ENCODE data around the gene ARIH1. TPM values are rescaled to one million over a fixed set of nuclear protein-coding genes. Genes with fewer than 3 reads are reported as not detected.
"Not testable (repeated sequence)": the region's sequence is repeated elsewhere in the genome, so short reads cannot be mapped to it uniquely, and the experiment has no call there.

The ARIH1 gene, protein sequence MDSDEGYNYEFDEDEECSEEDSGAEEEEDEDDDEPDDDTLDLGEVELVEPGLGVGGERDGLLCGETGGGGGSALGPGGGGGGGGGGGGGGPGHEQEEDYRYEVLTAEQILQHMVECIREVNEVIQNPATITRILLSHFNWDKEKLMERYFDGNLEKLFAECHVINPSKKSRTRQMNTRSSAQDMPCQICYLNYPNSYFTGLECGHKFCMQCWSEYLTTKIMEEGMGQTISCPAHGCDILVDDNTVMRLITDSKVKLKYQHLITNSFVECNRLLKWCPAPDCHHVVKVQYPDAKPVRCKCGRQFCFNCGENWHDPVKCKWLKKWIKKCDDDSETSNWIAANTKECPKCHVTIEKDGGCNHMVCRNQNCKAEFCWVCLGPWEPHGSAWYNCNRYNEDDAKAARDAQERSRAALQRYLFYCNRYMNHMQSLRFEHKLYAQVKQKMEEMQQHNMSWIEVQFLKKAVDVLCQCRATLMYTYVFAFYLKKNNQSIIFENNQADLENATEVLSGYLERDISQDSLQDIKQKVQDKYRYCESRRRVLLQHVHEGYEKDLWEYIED
- total RNA-seq, result 184 TPM
- long read RNA-seq, full-length matches to known transcripts, result 26 of 33 reads
- long read RNA-seq, partial matches to known transcripts, result 2 of 33 reads
- long read RNA-seq, other reads (novel, unspliced or antisense), result 5 of 33 reads

DNA sequence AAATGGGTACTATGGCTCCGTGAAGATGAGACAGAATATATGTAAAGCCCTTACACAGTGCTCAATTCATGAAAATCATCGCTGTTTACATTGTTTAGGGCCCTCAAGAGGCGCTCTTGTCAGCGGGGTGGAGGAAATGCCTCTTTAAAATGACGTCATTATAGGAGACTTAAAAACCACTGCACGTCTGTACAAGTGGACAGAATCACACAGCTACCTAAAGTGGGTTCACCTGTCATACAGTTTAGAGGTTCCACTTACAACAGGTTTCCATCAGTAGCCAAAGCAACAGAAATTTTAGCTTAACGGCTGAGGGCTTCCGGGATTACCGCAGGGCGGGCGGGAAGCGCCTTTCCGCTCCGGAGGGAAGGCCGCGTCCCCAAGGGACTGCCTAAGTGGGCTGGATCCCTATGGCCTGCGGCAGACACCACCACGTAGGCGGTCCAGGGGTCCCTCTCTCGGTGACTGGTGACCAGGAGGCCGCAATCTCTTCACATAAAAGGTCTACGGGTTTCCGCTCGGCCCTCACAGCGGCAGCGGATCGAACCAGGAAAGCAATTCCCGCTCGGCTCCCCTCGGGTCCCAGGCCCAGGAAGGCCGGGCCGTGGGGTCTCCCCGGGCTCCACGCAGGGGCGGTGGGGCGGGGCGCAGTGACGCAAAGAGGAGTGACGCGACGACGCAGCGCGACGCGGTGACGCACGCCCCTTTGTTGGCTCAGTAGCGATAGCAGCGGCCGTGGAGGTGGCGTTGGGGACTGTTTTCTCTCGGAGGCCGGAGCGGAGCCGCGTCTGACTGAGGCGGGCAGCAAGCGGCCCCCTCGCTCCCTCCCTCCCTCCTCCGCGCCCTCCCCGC is at the start of gene ARIH1:
TSS of gene ARIH1 (plus strand) at position 717 of the 852 bp plus-strand sequence. CDS start 310 bp downstream, outside the sequence.
- intact Hi-C loops (cut with micrococcal nuclease), result no loop called here
- peak; percentile 99 for DNase-seq
- ATAC-seq, result peak; percentile 98

DNA sequence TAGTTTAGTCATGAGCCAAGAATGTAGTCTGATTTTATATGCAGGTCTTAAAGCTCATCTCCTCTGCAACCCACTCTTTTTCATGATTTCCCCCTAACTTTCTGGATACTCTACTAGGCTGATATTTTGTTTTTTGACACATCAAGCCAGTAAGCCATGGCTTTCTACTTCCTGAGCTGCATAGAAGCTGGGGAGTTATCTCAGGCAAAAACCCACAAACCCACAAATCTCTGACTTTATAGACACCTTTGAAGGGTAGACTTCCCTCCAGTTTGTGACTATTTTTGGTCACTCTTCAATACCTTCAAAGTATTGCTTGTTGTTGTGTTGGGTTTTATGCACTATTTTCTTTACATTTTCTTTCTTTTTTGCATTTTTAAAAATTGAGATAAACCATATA is 47.4 kb upstream of the ARIH1 start:
- DNase-seq, result no peak
- no peak for ATAC-seq
- intact Hi-C loops (cut with micrococcal nuclease), result no loop called here

DNA sequence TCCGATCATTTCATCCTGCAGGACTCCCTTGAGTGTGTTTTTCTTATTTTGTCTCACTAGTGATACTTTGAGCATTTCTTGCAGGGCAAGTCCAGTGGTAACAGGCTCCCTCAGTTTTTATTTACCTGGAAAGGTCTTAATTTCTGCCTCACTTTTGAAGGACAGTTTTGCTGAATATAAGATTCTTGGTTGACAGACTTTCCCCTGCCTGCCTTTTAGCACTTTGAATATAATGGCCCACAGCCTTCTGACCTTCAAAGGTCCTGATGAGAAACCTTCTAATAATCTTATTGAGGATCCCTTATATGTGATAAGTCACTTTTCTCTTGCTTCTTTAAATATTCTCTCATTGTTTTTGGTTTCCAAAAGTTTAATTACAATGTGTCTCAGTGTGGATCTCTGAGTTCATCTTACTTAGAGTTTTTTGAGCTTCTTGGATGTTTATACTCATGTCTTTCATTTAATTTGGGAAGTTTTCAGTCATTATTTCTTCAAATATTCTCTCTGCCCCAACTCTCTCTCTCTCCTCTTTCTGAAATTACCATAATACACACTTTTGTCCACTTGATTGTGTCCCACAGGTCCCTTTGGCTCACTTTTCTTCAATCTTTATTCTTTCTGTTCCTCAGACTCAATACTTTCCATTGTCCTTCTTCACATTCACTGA is 36.3 kb upstream of the ARIH1 start:
- no peak for ATAC-seq
- intact Hi-C loops (cut with micrococcal nuclease), result no loop called here

DNA sequence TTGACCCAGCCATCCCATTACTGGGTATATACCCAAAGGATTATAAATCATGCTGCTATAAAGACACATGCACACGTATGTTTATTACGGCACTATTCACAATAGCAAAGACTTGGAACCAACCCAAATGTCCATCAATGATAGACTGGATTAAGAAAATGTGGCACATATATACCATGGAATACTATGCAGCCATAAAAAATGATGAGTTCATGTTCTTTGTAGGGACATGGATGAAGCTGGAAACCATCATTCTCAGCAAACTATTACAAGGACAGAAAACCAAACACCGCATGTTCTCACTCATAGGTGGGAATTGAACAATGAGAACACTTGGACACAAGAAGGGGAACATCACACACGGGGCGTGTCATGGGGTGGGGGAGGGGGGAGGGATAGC is 31.3 kb upstream of the ARIH1 start:
- intact Hi-C loops (cut with micrococcal nuclease); ATAC-seq; DNase-seq: not testable (repeated sequence)

More for the DNA sequence above, 36.3 kb upstream of the ARIH1 start:
- DNase-seq, result no peak

DNA sequence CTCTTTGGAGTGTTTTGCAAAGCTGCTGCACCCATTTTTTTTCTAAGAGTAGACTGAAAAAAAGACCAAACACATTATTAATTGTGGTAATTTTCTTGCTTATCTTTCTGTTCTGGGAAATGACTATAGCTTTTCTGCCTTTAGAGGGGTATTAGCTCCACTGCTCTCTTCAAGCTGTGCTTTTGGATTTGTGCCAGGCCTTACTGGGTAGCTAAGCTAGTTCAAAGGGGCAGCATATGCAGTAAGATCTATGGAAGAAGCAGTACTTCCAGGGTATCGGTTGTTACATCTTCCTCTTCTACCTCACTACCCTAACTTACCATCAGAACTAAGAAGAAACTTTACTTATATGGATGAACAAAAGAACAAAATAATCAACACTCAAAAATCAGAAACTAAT is 28.7 kb upstream of the ARIH1 start:
- ATAC-seq (no peak), DNase-seq (no peak)
- intact Hi-C loops (cut with micrococcal nuclease), result no loop called here

DNA sequence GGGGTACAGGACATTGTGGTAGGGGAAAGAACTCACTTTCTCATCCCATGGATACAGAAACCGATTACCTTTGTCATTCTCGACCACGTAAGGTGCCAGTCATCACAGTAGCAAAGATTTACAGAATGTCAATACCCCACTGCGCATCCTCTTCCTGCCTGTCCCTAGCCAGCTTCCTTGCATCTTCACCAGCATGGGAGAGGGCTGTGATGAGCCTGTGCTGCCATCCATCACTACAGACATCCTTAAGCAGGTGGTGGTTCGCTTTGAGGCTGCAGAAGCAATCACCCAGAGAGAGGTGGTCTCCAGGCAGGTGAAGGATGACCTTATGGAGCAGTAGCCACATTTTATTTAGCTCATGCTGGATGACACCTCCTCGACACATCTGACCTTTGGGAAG is 23.3 kb upstream of the ARIH1 start:
- DNase-seq (no peak), ATAC-seq (no peak)
- intact Hi-C loops (cut with micrococcal nuclease), result no loop called here

DNA sequence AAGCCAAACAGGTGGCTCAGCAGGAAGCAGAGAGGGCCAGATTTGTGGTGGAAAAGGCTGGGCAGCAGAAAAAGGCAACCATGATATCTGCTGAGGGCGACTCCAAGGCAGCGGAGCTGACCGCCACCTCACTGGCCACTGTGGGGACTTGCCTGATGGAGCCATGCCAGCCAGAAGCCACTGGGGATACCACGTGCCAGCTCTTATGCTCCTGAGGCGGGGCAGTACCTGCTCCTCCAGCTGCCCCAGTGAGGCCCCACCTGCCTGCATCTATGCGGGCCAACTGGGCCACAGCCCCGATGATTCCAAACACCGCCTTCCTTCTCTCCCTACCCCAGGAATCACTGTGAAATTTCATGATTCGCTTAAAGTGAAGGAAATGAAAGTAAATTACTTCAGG is 22.9 kb upstream of the ARIH1 start:
- ATAC-seq (no peak), DNase-seq (no peak)
- intact Hi-C loops (cut with micrococcal nuclease), result no loop called here

DNA sequence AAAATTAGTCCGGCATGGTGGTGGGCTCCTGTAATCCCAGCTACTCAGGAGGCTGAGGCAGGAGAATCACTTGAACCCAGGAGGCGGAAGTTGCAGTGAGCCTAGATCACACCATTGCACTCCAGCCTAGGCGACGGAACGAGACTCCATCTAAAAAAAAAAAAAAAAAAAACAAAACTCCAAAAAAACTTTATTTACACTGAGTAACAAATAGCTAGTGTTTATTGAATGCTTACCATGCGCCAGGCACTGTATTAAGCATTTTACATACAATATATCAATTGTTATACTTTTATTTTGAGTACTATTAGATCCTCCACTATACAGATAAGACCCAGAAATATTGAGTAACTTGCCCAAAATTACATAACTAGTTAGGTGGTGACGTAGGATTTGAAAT is 17.4 kb upstream of the ARIH1 start:
- DNase-seq (no peak), ATAC-seq (no peak)
- intact Hi-C loops (cut with micrococcal nuclease), result no loop called here

DNA sequence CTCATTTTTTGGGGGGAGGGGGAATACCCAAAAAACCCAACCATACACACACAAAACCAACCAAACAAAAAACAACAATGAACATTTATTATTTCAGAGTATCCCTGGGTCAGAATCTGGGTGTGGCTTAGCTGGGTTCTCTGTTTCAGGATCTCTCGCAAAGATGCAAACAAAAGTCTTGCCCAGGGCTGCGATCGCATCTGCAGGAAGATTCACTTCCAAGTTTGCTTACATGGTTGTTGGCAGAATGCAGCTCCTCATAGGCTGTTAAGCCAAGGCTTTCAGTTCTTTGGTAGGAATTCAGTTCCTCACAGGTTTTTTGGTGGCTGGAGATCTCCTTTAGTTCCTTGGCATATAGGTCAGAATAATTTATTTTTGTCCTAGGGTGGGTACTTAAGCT is 13.7 kb upstream of the ARIH1 start:
- ATAC-seq, result no peak
- DNase-seq, result no peak
- intact Hi-C loops (cut with micrococcal nuclease), result no loop called here

DNA sequence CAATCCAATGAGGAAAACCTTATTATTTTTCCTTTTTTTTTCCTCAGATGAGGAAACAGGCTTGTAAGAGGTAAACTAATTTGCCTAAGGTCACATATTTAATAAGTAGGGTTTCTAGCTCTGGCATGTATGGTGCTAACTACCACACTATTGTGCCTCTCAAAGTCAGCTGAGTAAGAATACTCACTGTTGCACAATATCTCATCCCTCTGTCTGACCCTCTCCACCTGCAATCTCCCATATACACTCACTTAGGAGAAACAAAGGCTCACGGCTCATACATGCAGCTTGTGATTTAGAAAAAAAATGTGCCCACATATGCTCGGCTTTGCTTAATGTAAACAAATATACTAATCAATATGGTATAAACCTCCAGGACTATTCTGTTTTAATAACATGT is 10.4 kb upstream of the ARIH1 start:
- intact Hi-C loops (cut with micrococcal nuclease), result no loop called here
- ATAC-seq (no peak), DNase-seq (no peak)

DNA sequence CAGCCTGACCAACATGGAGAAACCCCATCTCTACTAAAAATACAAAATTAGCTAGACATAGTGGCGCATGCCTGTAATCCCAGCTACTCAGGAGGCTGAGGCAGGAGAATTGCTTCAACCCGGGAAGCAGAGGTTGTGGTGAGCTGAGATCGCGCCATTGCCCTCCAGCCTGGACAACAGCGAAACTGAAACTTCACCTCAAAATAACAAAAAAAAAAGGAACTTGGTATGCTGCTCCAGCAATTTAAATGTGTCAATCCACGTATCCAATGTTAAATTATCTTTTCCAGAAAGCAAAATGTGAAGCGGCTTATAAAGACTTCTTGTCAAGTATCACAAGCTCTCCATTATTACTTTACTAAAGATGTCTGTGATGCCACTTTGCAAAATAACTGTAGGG is 9.9 kb upstream of the ARIH1 start:
- ATAC-seq (no peak), DNase-seq (no peak)
- intact Hi-C loops (cut with micrococcal nuclease), result no loop called here

DNA sequence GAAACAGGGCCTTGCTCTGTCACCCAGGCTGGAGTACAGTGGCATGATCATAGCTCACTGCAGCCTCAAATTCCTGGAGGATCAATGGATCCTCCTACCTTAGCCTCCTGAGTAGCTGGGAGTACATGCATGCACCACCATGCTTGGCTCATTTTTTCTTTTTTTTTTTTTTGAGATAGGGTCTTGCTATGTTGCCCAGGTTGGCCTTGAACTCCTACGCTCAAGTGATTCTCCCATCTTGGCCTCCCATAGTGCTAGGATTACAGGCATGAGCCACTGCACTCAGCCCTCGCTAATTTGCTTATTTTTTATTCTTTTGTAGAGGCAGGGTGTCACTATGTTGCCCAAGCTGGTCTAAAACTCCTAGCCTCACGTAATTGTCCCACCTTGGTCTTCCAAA is 6.0 kb upstream of the ARIH1 start:
- ATAC-seq, result no peak

DNA sequence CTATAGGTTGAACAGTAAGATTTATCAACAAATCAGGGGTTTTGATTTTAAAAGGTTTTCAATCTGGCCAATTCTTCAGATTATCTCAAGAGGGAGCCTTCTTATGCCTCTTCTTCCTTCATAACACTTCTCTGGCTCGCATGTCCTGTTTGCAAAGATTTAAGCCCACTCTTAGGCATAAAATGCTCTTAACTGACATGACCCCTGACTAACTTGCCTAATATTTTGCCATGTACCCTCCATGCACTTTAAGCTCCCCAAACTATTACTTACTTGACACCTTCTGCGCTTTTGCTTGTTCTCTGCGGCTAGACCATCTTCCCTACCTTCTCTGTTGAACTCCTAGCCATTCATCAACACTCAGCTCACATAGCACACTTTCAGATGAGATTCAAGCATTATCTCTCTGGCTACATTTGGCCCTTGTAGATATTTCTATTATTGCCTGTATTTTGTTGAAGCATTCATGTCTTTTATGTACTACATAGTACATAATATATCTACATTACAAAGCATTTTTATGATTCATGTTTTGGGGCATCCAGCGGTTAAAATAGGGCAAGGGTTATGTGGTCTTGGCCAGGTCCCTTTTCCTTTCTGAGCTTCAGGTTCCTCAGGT is 1.0 kb upstream of the ARIH1 start:
- DNase-seq (no peak), ATAC-seq (no peak)
- intact Hi-C loops (cut with micrococcal nuclease), result no loop called here

More for the DNA sequence above, 6.0 kb upstream of the ARIH1 start:
- DNase-seq, result no peak
- intact Hi-C loops (cut with micrococcal nuclease), result no loop called here

DNA sequence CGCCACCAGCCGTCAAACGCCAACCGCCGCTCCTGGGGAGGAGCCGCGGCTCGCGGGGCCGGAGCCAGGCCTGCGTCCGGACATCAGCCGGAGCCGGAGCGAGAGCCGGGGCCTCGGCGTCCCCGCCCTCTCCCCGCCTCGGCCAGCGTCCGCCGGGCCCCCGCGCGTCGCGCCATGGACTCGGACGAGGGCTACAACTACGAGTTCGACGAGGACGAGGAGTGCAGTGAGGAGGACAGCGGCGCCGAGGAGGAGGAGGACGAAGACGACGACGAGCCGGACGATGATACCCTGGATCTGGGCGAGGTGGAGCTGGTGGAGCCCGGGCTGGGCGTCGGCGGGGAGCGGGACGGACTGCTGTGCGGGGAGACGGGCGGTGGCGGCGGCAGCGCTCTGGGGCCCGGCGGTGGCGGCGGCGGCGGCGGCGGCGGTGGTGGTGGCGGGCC is 359 bp downstream of the ARIH1 start:
- peak; percentile 65 for ATAC-seq
- no peak for DNase-seq
- intact Hi-C loops (cut with micrococcal nuclease), result no loop called here

DNA sequence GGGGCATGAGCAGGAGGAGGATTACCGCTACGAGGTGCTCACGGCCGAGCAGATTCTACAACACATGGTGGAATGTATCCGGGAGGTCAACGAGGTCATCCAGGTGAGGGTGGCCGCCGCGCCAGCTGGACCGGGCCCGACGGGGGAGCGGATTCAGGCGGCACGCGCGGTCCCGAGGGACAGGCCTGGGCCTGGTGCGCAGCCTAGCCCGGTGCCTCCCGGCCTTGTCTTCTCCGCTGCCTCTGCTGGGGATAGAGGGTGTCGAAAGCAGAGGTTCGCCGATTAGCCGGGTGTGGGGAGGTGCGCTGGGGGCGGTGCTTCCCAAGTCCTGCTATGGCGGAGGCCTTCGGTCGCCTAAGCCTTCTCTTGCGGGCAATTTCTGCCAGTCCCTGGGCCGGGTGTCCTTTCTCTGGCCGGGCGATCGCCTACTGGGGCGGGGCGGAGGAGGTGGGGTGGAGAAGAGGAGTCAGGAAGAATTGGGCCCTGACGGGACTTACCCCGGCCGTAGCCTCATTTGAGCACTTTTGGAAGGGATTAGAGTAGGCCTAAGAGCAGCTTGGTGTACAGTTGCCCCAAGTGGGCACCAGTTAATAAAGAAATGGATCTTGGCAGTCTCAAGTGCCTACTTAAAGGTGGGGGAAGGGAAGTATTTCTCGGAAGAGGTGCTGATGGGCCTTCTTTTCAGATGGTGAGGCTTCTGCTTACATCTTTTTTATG is 940 bp downstream of the ARIH1 start:
- DNase-seq, result peak; percentile 82
- peak; percentile 52 for ATAC-seq
- intact Hi-C loops (cut with micrococcal nuclease), result no loop called here

DNA sequence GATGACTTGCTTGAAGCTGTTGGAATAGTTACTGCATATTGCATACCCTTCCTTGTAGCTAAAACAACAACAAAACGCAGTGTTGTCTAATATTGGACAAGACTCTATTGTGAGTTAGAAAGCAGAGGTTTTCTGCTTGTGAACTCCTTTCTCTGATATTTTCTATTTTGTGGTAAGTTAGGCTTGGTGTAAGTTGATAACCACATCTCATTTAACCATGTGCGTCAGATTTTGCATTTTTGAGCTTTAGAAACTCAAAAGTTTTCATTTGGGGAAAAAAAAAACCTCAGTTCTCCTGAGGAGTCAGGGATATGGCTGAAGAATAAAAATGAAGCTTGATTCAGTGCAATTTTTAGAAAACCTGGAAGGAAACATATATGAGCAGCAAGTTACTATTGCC is 1.5 kb downstream of the ARIH1 start:
- DNase-seq, result no peak
- intact Hi-C loops (cut with micrococcal nuclease), result no loop called here
- ATAC-seq, result no peak

DNA sequence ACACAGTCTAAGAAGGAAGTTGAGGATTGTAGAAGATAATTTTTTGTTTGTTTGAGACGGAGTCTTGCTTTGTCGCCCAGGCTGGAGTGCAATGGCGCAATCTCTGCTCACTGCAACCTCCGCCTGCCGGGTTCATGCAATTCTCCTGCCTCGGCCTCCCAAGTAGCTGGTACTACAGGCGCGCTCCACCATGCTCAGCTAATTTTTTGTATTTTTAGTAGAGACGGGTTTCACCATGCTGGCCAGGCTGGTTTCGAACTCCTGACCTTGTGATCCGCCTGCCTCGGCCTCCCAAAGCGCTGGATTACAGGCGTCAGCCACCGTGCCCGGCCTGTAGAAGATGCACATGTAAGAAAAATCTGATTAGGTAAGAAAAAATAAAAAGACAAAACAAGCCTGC is 2.2 kb downstream of the ARIH1 start:
- ATAC-seq; intact Hi-C loops (cut with micrococcal nuclease); DNase-seq: not testable (repeated sequence)

DNA sequence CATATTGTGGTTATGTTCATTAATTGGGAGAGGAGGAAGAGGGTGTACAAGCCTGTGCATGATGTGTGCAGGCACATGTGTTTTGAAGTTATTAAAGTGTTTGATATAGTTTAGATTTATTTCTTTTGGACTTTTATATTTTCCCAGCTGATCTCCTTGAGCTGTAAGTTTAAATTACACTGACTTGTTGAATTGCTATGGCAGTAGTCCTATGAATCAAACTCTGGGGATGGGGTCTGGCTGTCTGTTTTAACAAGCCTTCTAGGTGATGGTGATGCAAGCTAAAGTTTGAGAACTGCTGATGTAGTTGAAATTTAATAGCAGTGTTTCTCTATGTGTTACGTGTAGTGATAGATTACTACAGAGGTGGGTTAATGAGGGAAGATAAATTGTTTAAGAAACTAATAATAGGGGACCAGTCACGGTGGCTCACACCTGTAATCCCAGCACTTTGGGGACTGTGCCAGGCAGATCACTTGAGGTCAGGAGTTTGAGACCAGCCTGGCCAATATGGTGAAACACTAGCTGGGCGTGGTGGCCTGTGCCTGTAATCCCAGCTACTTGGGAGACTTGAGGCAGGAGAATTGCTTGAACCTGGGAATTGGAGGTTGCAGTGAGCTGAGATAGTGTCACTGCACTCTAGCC is 7.0 kb downstream of the ARIH1 start:
- ATAC-seq, result no peak
- intact Hi-C loops (cut with micrococcal nuclease), result no loop called here

More for the DNA sequence above, 7.0 kb downstream of the ARIH1 start:
- DNase-seq, result no peak
